GM18951 (cell line): ENCODE measurements around the gene HSPA6.
"Not testable (repeated sequence)": the region's sequence is repeated elsewhere in the genome, so short reads cannot be mapped to it uniquely, and the experiment has no call there.

Experiments used
- POLR2A ChIP-seq: IDR thresholded peaks from 4 replicates; pipeline ENCODE4 v1.6.1; 2011; ENCODE audit warnings: mild to moderate bottlenecking; ENCODE audit not compliant: insufficient read length, insufficient read depth; ENCODE audit errors: extremely low read depth
- in situ Hi-C: fragments of 300-500 bp; cut with MboI; formaldehyde crosslinking; loops from one replicate; pipeline ENCODE4 v1.12.0; 2022; ENCODE audit warnings: low sequenced_read_pairs, mixed read lengths, inconsistent platforms; ENCODE audit not compliant: unreplicated experiment

The HSPA6 gene

DNA sequence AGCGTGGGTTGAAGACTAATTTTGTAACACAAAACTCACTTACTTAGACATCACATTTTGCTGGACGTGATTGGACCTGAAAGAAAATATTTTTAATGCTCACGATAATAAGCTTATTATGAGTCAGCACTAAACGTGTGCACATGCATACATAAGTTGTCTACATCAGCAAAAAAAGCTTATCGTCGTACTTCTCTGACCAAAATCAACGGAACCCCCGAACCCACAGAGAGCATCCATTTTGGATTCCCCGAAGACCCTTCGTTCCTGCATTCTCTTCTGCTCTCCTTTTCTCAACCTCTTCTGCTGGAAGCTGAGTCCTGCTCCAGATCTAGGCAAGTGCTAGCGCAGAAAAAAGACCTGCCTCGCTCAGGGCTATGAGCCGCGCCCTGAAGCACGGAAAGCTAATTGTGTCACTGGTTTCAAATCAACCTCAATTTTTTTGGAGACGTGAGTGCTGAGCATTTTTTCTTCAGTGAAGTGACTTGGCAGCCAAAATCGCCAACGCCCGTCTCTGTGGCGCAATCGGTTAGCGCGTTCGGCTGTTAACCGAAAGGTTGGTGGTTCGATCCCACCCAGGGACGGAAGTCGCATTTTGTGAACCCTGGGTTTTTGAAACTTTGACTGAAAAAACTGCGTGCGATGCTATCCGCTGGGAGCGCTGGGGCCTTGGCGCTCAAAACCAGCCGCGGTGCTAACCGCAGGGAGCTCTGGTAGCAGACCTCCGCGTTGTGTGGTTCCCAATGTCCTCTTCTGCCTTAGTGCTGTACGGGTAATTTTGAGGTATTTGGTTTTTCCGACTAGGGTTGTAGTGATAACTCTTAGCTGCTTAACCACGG is 15.6 kb downstream of the HSPA6 start:
- in situ Hi-C loops: loop anchor here (5.0 kb wide), 1 partner anchor 77 kb away; no protein-coding TSS in a partner anchor
- TF ChIP-seq POLR2A: peak; percentile 32

DNA sequence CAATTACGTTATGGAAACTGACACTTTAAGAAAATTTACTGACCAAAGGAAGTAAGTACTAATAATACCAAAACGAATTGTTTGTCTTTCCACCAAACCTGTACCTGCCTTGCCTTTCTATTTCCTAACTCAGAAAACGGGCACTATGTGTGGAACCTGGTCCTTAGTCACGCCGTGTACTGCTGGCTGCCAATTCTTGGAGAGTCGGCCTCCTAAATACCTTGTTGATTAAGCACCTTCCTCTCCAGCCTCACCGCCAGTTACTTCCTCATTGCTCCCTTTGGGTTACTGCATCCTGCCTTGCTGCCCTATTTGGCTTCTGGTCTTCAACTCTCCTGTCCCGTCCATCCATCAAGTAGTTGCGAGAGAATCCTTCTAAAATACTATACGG is 16.2 kb downstream of the HSPA6 start:
- in situ Hi-C loops: not testable (repeated sequence)

DNA sequence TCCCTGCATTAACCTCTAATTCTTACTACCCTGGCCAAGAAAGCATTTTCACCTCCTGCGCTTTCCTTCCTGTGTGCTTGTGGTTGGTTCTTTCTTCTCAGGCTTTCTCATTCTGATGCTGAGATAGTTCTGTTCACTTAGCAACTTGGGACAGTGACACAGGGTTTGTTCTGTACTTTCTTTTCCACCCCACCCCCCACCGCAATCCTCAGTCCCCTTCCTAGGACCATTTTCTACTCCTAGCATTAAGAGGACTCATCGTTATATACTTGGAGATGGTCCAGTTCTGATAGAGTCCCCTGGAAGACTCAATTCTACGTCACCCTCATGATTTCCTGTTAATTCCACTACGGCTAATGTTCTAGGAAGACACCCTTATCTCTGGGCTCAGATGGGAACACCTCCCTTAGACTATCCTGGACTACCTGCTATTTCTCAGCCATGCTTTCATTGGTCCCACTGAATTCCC is 17.8 kb downstream of the HSPA6 start:
- in situ Hi-C loops: not testable (repeated sequence)

DNA sequence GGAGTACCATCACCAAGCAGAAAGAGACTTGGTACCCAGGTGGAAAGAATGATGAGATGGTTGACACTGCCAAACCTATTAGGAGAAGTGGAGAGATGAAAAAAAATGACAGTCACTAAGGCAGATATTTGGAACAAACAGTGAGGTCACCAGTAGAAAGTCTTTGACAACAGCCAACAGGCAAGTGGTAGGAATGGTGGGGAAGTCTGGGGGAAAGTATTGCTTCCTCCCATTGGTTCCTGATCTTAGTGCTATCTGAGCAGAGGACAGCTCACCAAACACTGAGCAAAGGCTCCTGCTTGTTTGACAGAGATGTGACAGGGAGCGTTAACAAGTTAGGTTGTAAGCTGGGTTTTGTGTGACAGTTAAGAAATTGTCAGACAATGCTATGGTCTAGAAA is 18.8 kb downstream of the HSPA6 start:
- in situ Hi-C loops: not testable (repeated sequence)

DNA sequence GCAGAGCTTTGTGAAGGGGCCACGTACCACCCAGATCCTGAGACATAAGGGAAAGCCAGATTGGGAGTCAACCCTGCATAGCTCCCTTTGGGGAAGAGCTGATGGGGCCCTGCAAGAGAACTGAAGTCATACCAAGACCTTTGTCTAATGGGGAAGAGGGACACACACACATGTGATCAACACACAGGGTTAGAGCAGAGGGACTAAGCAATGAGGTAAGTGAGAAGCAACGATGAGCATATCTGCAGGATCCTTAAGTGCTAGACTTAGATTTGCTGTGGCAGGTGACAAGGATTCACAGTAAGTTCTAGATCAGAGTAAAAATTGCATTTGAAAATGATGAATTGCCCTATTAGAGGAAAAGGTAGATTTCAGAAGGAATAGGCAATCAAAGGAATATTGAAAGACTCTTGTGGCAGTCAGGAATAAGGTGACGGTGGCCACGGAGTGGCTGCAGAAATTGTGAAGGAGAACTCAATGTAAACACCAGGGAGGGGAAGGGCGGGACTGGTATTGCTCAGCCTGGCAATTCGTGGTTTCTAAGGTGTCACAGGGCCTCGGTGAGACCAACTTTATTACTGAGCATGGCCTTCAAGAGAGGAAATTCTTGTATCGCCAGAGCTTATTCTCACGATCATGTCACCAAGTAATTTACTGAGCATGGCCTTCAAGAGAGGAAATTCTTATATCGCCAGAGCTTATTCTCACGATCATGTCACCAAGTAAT is 20.8 kb downstream of the HSPA6 start:
- in situ Hi-C loops: not testable (repeated sequence)

DNA sequence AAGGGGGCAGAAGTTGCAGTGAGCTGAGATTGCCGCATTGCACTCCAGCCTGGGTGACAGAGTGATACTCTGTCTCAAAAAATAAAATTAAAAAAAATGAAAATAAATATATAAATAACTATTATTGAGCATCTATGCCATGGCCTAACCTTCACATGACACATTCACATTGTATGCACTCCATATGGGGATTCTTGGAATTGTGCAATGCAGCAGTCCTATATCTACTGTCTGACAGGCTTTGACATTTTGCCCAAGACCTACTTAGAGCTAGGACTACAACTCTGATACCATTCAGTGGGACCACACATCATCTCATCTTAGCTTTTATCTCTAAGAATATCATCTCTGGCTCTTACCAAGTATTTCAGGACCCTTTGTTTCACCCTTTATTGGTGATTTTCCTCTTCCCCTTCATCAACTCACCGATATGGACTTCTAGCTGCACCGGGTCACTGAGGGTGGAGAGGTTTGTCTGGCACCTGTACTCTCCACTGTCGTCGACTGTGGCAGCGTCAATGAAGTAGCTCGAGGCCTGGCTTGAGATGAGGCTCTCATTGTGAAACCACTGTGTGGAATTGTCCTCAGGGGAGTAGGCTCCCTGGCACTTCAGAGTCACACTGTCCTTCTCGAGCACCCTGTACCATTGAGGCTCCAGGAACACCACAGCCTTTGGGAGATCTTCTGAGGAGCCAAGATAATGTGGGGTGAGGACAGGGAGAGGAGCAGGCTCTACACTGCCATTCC is 23.8 kb downstream of the HSPA6 start:
- in situ Hi-C loops: not testable (repeated sequence)

DNA sequence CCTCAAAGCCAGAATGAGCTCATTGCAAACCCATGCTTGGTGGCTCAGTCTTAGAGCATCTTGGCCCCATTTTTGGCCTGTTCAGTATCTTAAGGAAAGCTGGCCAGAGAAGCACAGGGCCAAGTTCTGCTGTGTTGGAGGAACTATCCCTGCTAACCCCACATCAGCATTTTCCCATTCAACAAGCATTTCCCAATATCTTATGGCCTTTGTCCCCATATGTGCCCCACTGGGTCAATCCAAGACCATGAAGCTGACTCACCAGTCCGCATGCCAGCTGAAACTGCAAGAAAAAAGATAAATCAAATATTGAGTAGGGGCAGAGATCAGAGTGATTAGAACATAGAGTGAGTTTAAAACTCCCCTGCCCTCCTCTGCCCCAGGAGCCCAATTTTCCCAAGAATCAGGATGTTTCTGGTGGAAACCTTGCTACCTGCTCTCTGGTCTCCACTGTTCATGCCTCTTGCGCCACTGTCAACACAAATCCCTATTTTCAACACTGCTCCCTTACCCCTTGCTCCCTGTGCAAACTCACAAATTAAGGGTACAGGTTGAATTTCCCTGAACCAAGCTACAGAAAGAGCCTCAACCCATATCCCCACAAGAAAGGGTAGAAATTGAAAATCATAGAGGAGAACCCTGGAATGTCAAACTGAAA is 24.5 kb downstream of the HSPA6 start:
- in situ Hi-C loops: not testable (repeated sequence)

DNA sequence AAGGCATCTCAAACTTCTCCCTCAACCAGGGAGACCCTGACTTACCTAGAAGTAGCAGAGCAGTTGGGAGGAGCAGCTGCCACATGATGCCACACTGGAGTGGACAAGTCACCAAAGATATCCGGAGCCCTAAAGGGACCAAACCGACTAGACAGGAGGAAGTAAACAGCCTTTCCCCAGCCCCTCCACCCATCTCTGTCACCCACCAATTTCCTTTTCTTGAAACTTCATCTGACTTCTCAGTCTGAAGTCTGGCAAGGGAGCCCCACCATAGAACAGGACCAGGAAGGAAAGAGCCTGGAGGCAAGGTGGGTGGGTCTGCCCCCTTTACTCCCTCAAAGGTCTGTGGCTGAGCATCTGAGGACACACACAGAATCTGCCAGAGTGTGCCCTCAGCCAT is 25.3 kb downstream of the HSPA6 start, which contains the start of gene FCGR3A:
FCGR3A (minus strand) TSS at position 167 of the 400 bp plus-strand sequence; CDS start at position 85, 82 bp downstream.
- TF ChIP-seq POLR2A: no peak
- in situ Hi-C loops: loop anchor here (5.0 kb wide), 1 partner anchor 83 kb away; the partner anchor contains the start of gene FCGR3B

DNA sequence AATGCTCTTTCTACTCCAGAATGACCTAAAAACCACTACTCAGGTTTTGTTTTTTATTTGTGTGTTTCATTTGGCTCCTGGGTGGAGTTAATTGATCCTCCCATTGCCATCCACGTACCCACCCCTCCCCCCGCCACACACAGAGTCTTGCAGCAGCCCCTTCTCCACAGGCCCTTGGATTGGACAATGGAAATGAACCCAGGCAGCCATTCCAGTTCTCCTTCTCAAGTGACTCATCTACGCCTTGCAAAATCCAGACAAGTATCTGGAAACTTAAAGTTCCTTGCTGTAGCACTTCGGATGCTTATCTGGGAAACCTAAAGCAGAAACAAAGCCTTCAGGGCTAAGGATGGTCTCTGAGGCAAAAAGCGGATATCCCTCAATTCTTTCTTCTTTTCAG is 26.6 kb downstream of the HSPA6 start:
- in situ Hi-C loops: loop anchor here (5.0 kb wide), 1 partner anchor 81 kb away; the partner anchor contains the start of gene FCGR3B

DNA sequence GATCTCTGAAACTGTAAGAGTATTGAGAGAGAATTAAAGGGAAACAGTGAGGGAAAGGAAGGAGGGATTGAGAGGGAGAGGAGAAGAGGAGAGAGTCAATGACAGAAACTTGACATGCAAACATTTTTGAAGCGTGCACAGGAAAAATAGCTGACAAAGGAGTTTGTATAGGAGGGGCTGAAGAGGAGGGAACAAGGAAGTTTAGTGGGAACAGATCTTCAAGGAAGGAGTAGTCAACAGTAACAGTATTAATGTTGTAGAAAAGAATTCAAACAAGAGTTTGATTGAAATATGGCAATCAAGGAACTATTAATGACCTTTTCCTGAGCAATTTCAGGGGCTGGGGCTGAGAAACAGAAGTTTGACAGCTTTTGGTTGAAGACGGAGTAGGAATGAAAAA is 29.3 kb downstream of the HSPA6 start:
- in situ Hi-C loops: loop anchor here (5.0 kb wide), 1 partner anchor 79 kb away; the partner anchor contains the start of gene FCGR3B

DNA sequence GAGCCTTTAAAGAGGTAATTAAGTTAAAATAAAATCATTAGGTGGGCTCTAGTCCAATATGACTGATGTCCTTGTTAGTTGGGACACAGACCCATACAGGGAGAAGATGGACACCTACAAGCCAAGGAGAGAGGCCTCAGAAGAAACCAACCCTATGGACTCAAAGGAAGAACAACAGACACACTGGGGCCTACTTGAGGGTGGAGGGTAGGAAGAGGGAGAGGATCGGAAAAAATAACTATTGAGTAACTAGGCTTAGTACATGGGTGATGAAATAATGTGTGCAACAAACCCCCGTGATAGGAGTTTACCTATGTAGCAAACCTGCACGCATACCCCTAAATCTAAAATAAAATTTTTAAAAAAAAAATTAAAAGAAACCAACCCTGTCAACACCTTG is 30.0 kb downstream of the HSPA6 start:
- in situ Hi-C loops: loop anchor here (5.0 kb wide), 1 partner anchor 78 kb away; the partner anchor contains the start of gene FCGR3B

DNA sequence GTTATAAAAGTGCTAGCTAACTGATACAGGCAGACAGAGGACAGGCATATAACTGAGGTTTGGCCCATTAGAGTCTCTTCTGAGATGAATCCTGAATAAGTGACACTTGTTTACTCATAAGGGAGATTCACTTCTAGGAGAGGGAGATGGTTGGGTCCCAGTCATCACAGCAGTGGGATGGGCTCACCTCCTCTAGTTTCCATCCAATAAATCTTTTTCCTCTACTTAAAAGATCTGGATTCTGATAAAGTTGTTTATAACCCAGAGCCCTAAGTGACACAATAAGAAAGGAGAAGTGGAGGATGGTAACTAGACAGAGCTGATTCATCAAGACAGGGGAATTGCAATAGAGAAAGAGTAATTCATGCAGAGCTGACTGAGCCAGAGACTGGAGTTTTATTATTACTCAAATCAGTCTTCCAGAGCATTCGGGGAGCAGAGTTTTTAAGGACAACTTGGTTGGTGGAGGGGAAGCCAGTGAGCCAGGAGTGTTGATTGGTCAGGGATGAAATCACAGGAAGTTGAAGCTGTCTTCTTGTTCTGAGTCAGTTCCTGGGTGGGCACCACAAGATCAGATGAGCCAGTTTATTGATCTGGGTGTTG is 30.6 kb downstream of the HSPA6 start:
- in situ Hi-C loops: loop anchor here (5.0 kb wide), 1 partner anchor 77 kb away; the partner anchor contains the start of gene FCGR3B

DNA sequence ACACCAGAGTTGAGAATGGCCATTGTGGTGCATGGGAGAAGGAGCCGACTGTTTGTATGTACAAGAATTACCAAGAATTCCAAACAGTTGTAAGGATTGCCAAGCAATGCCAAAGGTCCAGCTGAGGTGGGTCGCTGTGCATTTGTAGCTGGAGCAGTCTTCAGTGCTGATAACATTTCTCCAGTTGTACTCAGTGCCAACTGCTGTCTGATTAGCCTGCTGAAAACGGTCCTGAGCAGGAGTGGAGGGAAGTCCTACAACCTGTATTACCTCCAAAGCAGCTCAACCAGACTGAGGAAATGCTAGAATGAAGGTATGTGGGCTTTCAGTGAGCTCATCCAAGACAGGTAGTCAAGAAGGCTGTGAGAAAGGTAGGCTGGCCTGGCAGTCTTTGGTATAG is 31.8 kb downstream of the HSPA6 start:
- in situ Hi-C loops: not testable (repeated sequence)

DNA sequence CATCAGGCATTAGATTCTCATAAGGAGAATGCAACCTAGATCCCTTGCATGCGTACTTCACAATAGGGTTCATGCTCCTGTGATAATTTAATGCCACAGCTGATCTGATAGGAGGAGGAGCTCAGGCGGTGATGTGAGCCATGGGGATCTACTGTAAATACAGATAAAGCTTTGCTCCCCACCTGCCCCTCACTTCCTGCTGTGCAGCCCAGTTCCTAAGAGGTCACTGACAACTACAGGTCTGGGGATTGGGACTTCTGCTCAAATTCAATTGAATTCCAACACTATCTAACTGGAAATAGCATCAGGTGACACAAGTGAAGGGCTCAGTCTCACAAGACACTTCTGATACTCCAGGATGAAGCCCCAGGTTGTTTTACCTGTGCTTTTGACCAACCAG is 32.6 kb downstream of the HSPA6 start:
- in situ Hi-C loops: not testable (repeated sequence)

DNA sequence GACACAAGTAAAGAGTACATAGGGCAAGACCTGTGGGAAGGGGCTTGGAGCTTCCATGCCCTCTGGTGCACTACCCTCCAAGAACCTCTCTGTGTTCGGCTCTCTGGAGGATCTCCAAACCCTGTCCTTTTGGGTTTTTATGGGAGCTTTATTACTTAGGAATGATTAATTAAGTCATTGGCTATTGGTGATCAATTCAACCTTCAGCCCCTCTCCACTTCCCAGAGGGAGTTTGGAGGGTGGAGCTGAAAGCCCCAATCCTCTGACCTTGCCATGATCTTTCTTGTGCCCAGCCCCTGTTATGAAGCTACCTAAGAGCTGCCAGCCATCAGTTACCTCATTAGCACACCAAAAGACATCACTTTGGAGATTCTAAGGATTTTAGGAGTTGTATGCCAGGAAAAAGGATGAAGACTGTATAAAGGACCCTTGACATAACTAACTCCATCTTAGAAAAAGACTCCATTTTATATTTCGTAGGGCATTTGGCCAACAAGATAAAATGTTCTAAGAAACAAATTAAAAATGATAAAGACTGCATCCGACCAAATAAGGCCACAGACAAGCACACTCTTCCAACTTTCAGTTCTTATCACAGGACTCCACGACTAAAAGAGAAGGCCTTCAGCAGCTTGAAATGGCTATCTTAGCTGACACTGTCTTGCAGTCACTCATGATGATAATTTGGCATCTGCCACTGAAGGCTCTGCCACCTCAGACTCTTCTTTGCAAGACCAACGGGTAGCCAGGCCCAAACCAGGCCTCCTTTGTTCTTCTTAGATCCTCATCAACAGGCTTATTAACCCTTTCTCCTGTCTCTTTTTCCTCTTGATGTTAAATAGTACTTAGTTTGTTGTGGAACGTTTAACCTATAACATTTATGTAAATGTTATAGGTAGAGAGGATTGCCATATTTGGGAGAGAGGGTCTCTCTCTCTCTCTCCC is 33.4 kb downstream of the HSPA6 start:
- in situ Hi-C loops: not testable (repeated sequence)

DNA sequence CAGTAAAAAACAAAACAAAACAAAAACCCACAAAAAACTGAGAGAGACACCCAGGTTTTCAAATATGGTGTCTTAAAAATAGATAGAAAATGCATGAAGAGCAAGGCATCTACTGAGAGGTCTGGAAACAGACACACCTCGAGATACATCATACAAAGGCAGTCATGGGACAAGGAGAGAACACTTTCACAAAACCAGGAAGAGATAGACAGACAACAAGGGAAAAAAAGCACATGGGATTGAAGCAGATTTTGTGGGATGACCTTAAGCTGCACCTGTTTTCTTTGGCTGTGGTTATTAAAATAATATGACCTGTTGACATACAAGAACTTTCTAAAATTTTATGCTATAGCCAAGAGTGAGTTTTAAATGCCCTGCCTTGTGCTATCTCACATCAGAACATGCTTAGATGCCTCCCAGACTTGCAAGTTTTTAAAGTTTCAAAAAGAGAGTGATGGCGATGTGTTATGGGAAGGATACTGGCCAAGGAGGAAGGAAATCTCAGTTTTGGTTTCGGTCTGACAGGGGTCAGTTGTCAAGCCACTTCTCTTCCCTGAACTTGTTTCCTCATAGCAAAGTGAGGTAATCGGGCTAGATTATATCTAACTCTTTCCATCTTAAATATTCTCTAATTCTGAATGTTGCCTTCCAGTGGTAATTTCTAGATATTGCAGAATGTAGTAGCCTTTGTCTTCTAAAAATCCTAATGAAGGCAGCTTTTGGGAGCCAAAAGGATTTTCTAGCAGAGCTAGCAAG is 36.8 kb downstream of the HSPA6 start:
- in situ Hi-C loops: not testable (repeated sequence)

DNA sequence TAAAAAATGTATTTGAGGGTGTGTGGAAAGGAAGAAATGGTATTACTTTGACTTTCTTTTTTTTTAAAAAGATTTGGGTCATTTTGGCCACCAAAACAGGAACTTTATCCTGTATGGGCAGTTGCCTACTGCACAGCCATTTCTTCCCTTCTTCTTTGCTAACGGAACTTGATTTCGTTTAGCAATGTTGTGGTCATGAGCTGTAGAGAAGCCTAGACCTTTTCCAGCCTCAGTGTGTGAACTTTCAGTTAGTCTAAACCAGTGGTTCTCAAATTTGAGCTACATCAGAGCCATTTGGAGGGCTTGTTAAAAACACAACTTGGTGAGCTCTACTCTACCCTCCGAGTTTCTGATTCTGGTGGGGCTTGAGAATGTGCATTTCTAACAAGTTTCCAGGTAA is 38.1 kb downstream of the HSPA6 start:
- in situ Hi-C loops: not testable (repeated sequence)
